HepG2 (cell line): ENCODE data around the gene GATB. TPM values are rescaled to one million over a fixed set of nuclear protein-coding genes. Genes with fewer than 3 reads are reported as not detected.

ENCODE experiments used
- ATAC-seq: fragments of 200-7000 bp; cut with Tn5 transposase; 3 replicates; pipeline ENCODE4 v1.9.1; 2020; ENCODE audit warnings: mild to moderate bottlenecking, moderate library complexity
- BruUV-seq: library from RNA; stranded (reverse); fragments of 400-500 nt; replicated peaks from 2 replicates; lab custom pipeline; 2021; lab: Mats Ljungman, UMichigan
- CTCF ChIA-PET: fragments of 300-600 bp; formaldehyde crosslinking; extraction: SDS; loops from one replicate; lab custom pipeline; 2021; ENCODE audit warnings: low total read pairs, inconsistent platforms, low intra/inter-chr PET ratio; lab: Yijun Ruan, JAX
- POLR2A ChIA-PET: fragments of 350-600 bp; sonication (Branson Sonifier 250); formaldehyde crosslinking; loops from one replicate; lab custom pipeline; 2020; ENCODE audit warnings: antibody characterized with exemption, inconsistent platforms; lab: Yijun Ruan, JAX
- DNase-seq: peaks from one replicate; pipeline ENCODE4 v3.0.0-alpha.2; 2015; ENCODE audit warnings: low spot score
- FAIRE-seq: peaks from 3 replicates; lab custom pipeline; 2011; peaks lifted over from hg19 to GRCh38; lab: Jason Lieb, UNC
- H2AFZ ChIP-seq: one replicate; pipeline ENCODE4 v1.6.1; 2011; ENCODE audit warnings: low read length, inconsistent platforms
- H3K27ac ChIP-seq: fragments of 300-600 bp; 3 replicates; pipeline ENCODE4 v1.8.0; 2011; ENCODE audit warnings: mixed run types, mild to moderate bottlenecking, mixed read lengths, low read length, inconsistent platforms; ENCODE audit not compliant: insufficient read depth; ENCODE audit errors: extremely low read length
- H3K27me3 ChIP-seq, 2 experiments: fragments of 200-600 bp in 1 of 2; 2 replicates in 1 of 2; 3 replicates in 1 of 2; pipeline versions ENCODE4 v1.6.0 to v1.8.0; 2011; ENCODE audit warnings: low read length in 2 of 2, mild to moderate bottlenecking in 2 of 2, moderate library complexity in 2 of 2, inconsistent platforms in 1 of 2; ENCODE audit not compliant: insufficient read depth in 2 of 2, control insufficient read depth in 1 of 2
- H3K36me3 ChIP-seq, 2 experiments: fragments of 200-600 bp in 1 of 2; replicated peaks in 1 of 2; 2 replicates in 1 of 2; 3 replicates in 1 of 2; pipeline versions ENCODE4 v1.5.1 to v1.8.0; 2011; ENCODE audit warnings: low read length in 2 of 2, inconsistent platforms in 1 of 2; ENCODE audit not compliant: insufficient read depth in 2 of 2, control insufficient read depth in 1 of 2
- H3K4me1 ChIP-seq: 2 replicates; pipeline ENCODE4 v1.5.1; 2012; ENCODE audit warnings: low read length, inconsistent platforms; ENCODE audit not compliant: insufficient read depth
- H3K4me2 ChIP-seq: 2 replicates; pipeline ENCODE4 v1.6.0; 2011; ENCODE audit warnings: low read depth, low read length, inconsistent platforms
- H3K4me3 ChIP-seq, 3 experiments: fragments of 200-600 bp in 1 of 3; sonication (generic), shearing (Covaris generic) in 1 of 3; replicated peaks in 1 of 3; 2 replicates each; pipeline ENCODE4 v1.5.1; 2011 to 2016; ENCODE audit warnings: low read length in 3 of 3, inconsistent platforms in 2 of 3, low read depth in 2 of 3, mild to moderate bottlenecking in 2 of 3, control low read depth in 1 of 3, mixed read lengths in 1 of 3; ENCODE audit not compliant: insufficient read depth in 1 of 3
- H3K79me2 ChIP-seq: one replicate; pipeline ENCODE4 v1.6.1; 2011; ENCODE audit warnings: low read length, inconsistent platforms; ENCODE audit not compliant: insufficient read depth
- H3K9ac ChIP-seq: 2 replicates; pipeline ENCODE4 v1.6.0; 2011; ENCODE audit warnings: mild to moderate bottlenecking, low read depth, low read length, inconsistent platforms; ENCODE audit not compliant: insufficient read depth
- H3K9me3 ChIP-seq: 2 replicates; pipeline ENCODE4 v1.5.1; 2012; ENCODE audit warnings: mild to moderate bottlenecking, low read length
- H4K20me1 ChIP-seq: 2 replicates; pipeline ENCODE4 v1.6.0; 2011; ENCODE audit warnings: inconsistent platforms, mild to moderate bottlenecking, low read length, moderate library complexity; ENCODE audit not compliant: insufficient read depth
- HNRNPLL ChIP-seq: fragments of 200-400 bp; formaldehyde crosslinking; IDR thresholded peaks from 2 replicates; pipeline ENCODE4 v1.6.1; 2017; ENCODE audit warnings: mild to moderate bottlenecking, low read depth, low read length; ENCODE audit not compliant: poor library complexity, severe bottlenecking
- KAT7 ChIP-seq: IDR thresholded peaks from 2 replicates; pipeline ENCODE4 v1.6.1; 2018; ENCODE audit warnings: borderline replicate concordance, missing compliant biosample characterization
- MED13 ChIP-seq: sonication (generic); formaldehyde crosslinking; IDR thresholded peaks from 2 replicates; pipeline ENCODE4 v1.5.0; 2020; ENCODE audit warnings: missing genetic modification reagents
- ZNF207 ChIP-seq: fragments of 450-650 bp; IDR thresholded peaks from 2 replicates; pipeline ENCODE4 v1.6.1; 2016; ENCODE audit warnings: antibody characterized with exemption, borderline replicate concordance
- ZNF552 ChIP-seq: sonication (generic); formaldehyde crosslinking; IDR thresholded peaks from 2 replicates; pipeline ENCODE4 v1.9.0; 2022; ENCODE audit warnings: missing genetic modification reagents, mild to moderate bottlenecking, borderline replicate concordance
- ZNF569 ChIP-seq: sonication (generic); formaldehyde crosslinking; IDR thresholded peaks from 2 replicates; pipeline ENCODE4 v1.5.0; 2020; ENCODE audit warnings: mild to moderate bottlenecking, missing genetic modification reagents, moderate library complexity, borderline replicate concordance
- WGBS: methylation state at CpG from one replicate; pipeline ENCODE4 v1.1.6; 2017; ENCODE audit warnings: low lambda C conversion rate; 5-methylcytosine and 5-hydroxymethylcytosine counted together
- in situ Hi-C: cut with HindIII; loops from 2 replicates; pipeline ENCODE4 v1.10.0; 2017; ENCODE audit warnings: low pct_unique_long_range_greater_than_20kb; ENCODE audit not compliant: extremely low pct_ligation_motif_present
- intact Hi-C: fragments of 100-400 bp; cut with micrococcal nuclease; formaldehyde crosslinking; loops from one replicate; pipeline ENCODE4 v1.10.0; 2022; ENCODE audit not compliant: unreplicated experiment
- polyA plus RNA-seq, 8 experiments: library from polyadenylated mRNA; depleted of rRNA in 3 of 8; stranded (reverse) in 7 of 8; unstranded in 1 of 8; fragments of >200 nt; fragmentation: Illumina TruSeq in 4 of 8; extraction: Trizol in 4 of 8; gene quantifications; 2 replicates each; pipeline versions ENCODE4 v1.2.1 to v1.2.3, GENCODE V29; 2011 to 2016; ENCODE audit warnings: low read depth in 4 of 8, missing spikeins in 1 of 8, mixed read lengths in 1 of 8; ENCODE audit not compliant: insufficient read depth in 1 of 8
- total RNA-seq, 5 experiments: library from RNA; depleted of rRNA; stranded (reverse); fragments of >200 nt; fragmentation: Illumina TruSeq; extraction: Trizol; gene quantifications; 2 replicates each; pipeline ENCODE4 v1.2.3, GENCODE V29; 2016; ENCODE audit warnings: low read depth in 1 of 5
- TF ChIP-seq, protein P1 (sequence below), 2 experiments: fragments of 450-650 bp in 1 of 2; sonication (generic) in 1 of 2; formaldehyde crosslinking; IDR thresholded peaks; 2 replicates each; pipeline versions ENCODE4 v1.5.0 to v1.8.0; 2020 to 2022; ENCODE audit warnings: mild to moderate bottlenecking in 1 of 2, missing genetic modification reagents in 1 of 2

GATB gene
- total and polyA plus RNA-seq, 2 of the 13 experiments (the other 11 are each of a cell fraction or from before 2014, with no cell fraction given): 32.3 to 32.4 TPM

DNA sequence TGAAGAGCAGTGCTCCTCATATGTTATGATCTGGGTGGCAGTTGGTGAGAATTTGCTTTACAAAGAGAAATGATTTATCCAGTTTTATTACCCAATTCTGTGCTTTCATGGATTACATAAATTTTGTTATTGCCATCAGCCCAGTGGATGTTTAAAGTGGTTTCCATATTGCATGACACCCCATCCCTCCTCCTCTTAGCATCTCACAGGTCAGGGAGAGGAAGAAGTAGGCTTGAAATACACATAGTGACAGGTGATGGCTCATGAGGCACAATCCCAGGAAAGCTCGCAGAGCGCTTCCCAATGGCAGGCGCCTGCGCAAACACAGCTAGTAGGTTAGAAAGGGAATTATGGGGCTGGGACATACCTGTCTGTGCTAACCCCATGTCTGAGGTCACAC is 47.7 kb upstream of the GATB start:
- no TSS peak for BruUV-seq
- no peak overlapping the region for H3K4me3 ChIP-seq
- H3K9me3 ChIP-seq: no peaks in the 10 kb centered on the region
- in situ Hi-C loops: no loop called here
- FAIRE-seq (no peak), ATAC-seq (no peak), DNase-seq (no peak)
- no peak overlapping the region for H2AFZ ChIP-seq
- no peaks in the 10 kb centered on the region for H4K20me1 ChIP-seq
- TF ChIP-seq ZNF207 (no peak), MED13 (CRISPR knock-in tag) (no peak), HNRNPLL (no peak), KAT7 (CRISPR knock-in tag) (no peak)
- H3K4me2 ChIP-seq: no peak overlapping the region
- no peaks in the 10 kb centered on the region for H3K79me2 ChIP-seq
- POLR2A ChIA-PET: no interaction called here
- no peaks in the 10 kb centered on the region for H3K4me1 ChIP-seq
- no peaks in the 10 kb centered on the region for H3K36me3 ChIP-seq
- WGBS: 70% methylated on average over 2 of the region's 4 CpGs
- intact Hi-C loops: no loop called here
- H3K27me3 ChIP-seq: no peaks in the 10 kb centered on the region; a peak in 2 of 5 replicates
- no peak overlapping the region for H3K9ac ChIP-seq
- H3K27ac ChIP-seq: no peak overlapping the region
- CTCF ChIA-PET: no interaction called here

DNA sequence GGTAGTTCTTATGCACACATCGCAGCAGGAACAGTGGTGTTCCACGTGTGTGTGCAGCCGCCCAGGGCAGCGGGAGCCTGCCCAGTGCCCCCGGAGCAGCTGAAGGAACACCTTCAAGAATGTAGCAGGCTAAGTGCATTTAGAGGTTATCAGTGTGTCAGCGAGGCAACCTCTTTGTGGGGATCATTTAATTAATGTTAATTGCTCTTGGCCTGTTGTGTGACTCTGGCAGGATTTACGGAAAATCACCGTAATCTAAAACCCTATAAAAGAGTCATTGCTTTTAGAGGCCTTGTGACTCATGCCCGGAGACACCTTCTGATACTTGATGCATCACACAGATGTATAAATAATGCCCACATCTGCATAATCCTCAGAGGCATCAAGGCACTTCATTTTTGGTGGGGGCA is 47.3 kb upstream of the GATB start:
- H3K27ac ChIP-seq: no peak overlapping the region
- H3K9me3 ChIP-seq: no peaks in the 10 kb centered on the region
- no peak overlapping the region for H3K4me2 ChIP-seq
- CTCF ChIA-PET: no interaction called here
- intact Hi-C loops: no loop called here
- FAIRE-seq: no peak
- POLR2A ChIA-PET: no interaction called here
- in situ Hi-C loops: no loop called here
- ATAC-seq: no peak
- no peak overlapping the region for H3K4me3 ChIP-seq
- TF ChIP-seq ZNF569 (no peak), ZNF552 (CRISPR knock-in tag) (no peak)
- TF ChIP-seq, protein P1, sequence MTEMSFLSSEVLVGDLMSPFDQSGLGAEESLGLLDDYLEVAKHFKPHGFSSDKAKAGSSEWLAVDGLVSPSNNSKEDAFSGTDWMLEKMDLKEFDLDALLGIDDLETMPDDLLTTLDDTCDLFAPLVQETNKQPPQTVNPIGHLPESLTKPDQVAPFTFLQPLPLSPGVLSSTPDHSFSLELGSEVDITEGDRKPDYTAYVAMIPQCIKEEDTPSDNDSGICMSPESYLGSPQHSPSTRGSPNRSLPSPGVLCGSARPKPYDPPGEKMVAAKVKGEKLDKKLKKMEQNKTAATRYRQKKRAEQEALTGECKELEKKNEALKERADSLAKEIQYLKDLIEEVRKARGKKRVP (CRISPR knock-in tag; IDR thresholded peaks at IDR 0.05): no peak
- H3K4me1 ChIP-seq: no peaks in the 10 kb centered on the region
- no peak overlapping the region for H2AFZ ChIP-seq
- no peaks in the 10 kb centered on the region for H3K36me3 ChIP-seq
- H3K9ac ChIP-seq: no peak overlapping the region
- no peak for DNase-seq
- no peaks in the 10 kb centered on the region for H4K20me1 ChIP-seq
- H3K27me3 ChIP-seq: no peaks in the 10 kb centered on the region; a peak in 2 of 5 replicates
- no peaks in the 10 kb centered on the region for H3K79me2 ChIP-seq
- 41% methylated on average over 4 of the region's 9 CpGs for WGBS
- BruUV-seq: no TSS peak
